ENCODE data around the gene TALDO1.

TALDO1 gene

GRCh38 chr11:702462-703461, 44.5 kb upstream of the TALDO1 start:
- TF ChIP-seq EZH2phosphoT487 (IDR thresholded peaks at IDR 0.05; ENCODE audit: low read length) (no peak), EZH2 (optimal IDR thresholded peaks at IDR 0.05; ENCODE audit: low read depth, low read length) (no peak), CTCF (IDR thresholded peaks at IDR 0.05; ENCODE audit: low read length) (no peak)
- Histone ChIP-seq H3K9ac (ENCODE audit: low read length) (no peak overlapping the region), H3K36me3 (replicated peaks; ENCODE audit: insufficient read depth, low read length) (no peaks in the 10 kb centered on the region), H3K9me2 (replicated peaks; ENCODE audit: insufficient read depth, low read length) (no peaks in the 10 kb centered on the region), H3K4me3 (ENCODE audit: low read length) (no peak overlapping the region), H2AFZ (ENCODE audit: low read length) (no peak overlapping the region), H3K4me1 (ENCODE audit: low read length) (no peaks in the 10 kb centered on the region), H3F3A (ENCODE audit: insufficient read depth, low read length) (0 out of 2 replicates have a peak, but pooled peaks cover under 1% of the 10 kb centered on the region), H3K27ac (ENCODE audit: low read length) (no peak overlapping the region), H3K79me2 (ENCODE audit: low read length) (peaks cover 4% of the 10 kb centered on the region), H3K27me3 (replicated peaks; ENCODE audit: insufficient read depth, low read length) (peaks cover 20% of the 10 kb centered on the region), H4K20me1 (ENCODE audit: insufficient read depth, low read length) (no peaks in the 10 kb centered on the region), H3K4me2 (ENCODE audit: low read depth, low read length) (no peak overlapping the region), H3K9me3 (replicated peaks; ENCODE audit: insufficient read depth, low read length) (no peaks in the 10 kb centered on the region)
- no peak for DNase-seq

- Histone ChIP-seq H4K20me1 (ENCODE audit: insufficient read depth, low read length) (no peaks in the 10 kb centered on the region), H2AFZ (ENCODE audit: low read length) (no peak overlapping the region), H3F3A (ENCODE audit: insufficient read depth, low read length) (no peaks in the 10 kb centered on the region), H3K4me1 (ENCODE audit: low read length) (no peaks in the 10 kb centered on the region), H3K9ac (ENCODE audit: low read length) (no peak overlapping the region), H3K9me2 (replicated peaks; ENCODE audit: insufficient read depth, low read length) (no peaks in the 10 kb centered on the region), H3K27ac (ENCODE audit: low read length) (no peak overlapping the region), H3K36me3 (replicated peaks; ENCODE audit: insufficient read depth, low read length) (no peaks in the 10 kb centered on the region), H3K79me2 (ENCODE audit: low read length) (no peaks in the 10 kb centered on the region), H3K9me3 (replicated peaks; ENCODE audit: insufficient read depth, low read length) (no peaks in the 10 kb centered on the region), H3K27me3 (replicated peaks; ENCODE audit: insufficient read depth, low read length) (peaks cover 27% of the 10 kb centered on the region), H3K4me3 (ENCODE audit: low read length) (no peak overlapping the region), H3K4me2 (ENCODE audit: low read depth, low read length) (no peak overlapping the region)
- DNase-seq, result no peak
- TF ChIP-seq EZH2 (optimal IDR thresholded peaks at IDR 0.05; ENCODE audit: low read depth, low read length), result no peak
- TF ChIP-seq EZH2phosphoT487 (IDR thresholded peaks at IDR 0.05; ENCODE audit: low read length), result no peak
- TF ChIP-seq CTCF (IDR thresholded peaks at IDR 0.05; ENCODE audit: low read length), result no peak
Measured at GRCh38 chr11:703506-703905, 43.8 kb upstream of the TALDO1 start.

GRCh38 chr11:704228-704674, 43.0 kb upstream of the TALDO1 start:
- H3K27ac ChIP-seq (ENCODE audit: low read length), result no peak overlapping the region
- no peaks in the 10 kb centered on the region for H4K20me1 ChIP-seq (ENCODE audit: insufficient read depth, low read length)

More at GRCh38 chr11:704228-704674, 43.0 kb upstream of the TALDO1 start:
- no peak overlapping the region for H3K9ac ChIP-seq (ENCODE audit: low read length)
- H3K9me3 ChIP-seq (replicated peaks; ENCODE audit: insufficient read depth, low read length), result no peaks in the 10 kb centered on the region
- H3K36me3 ChIP-seq (replicated peaks; ENCODE audit: insufficient read depth, low read length), result no peaks in the 10 kb centered on the region
- no peaks in the 10 kb centered on the region for H3K9me2 ChIP-seq (replicated peaks; ENCODE audit: insufficient read depth, low read length)
- no peak overlapping the region for H3K4me2 ChIP-seq (ENCODE audit: low read depth, low read length)
- H3K79me2 ChIP-seq (ENCODE audit: low read length), result no peaks in the 10 kb centered on the region
- H3K4me1 ChIP-seq (ENCODE audit: low read length), result no peaks in the 10 kb centered on the region
- no peak for DNase-seq
- H3K27me3 ChIP-seq (replicated peaks; ENCODE audit: insufficient read depth, low read length), result peaks cover 31% of the 10 kb centered on the region
- H2AFZ ChIP-seq (ENCODE audit: low read length), result no peak overlapping the region
- no peaks in the 10 kb centered on the region for H3F3A ChIP-seq (ENCODE audit: insufficient read depth, low read length)
- TF ChIP-seq EZH2 (optimal IDR thresholded peaks at IDR 0.05; ENCODE audit: low read depth, low read length) (no peak), EZH2phosphoT487 (IDR thresholded peaks at IDR 0.05; ENCODE audit: low read length) (no peak), CTCF (IDR thresholded peaks at IDR 0.05; ENCODE audit: low read length) (no peak)
- no peak overlapping the region for H3K4me3 ChIP-seq (ENCODE audit: low read length)

All from MM.1S (cell line).